ENCODE results near the gene MAPK12. TPM values are rescaled to one million over a fixed set of nuclear protein-coding genes. Genes with fewer than 3 reads are reported as not detected.

MAPK12 gene
- total RNA-seq, 2 experiments from 2014 or later = 1.2 to 1.3 TPM

GRCh38 chr22:50281384-50281760 is 19.9 kb upstream of the MAPK12 start:
- Mint-ChIP-seq H3K4me3 (no peak overlapping the region), H3K27me3 (no peaks in the 10 kb centered on the region), H3K4me1 (ENCODE audit: low read depth) (no peaks in the 10 kb centered on the region), H3K27ac (no peak overlapping the region), H3K36me3 (ENCODE audit: low read depth) (no peaks in the 10 kb centered on the region), H3K9me3 (no peaks in the 10 kb centered on the region)
- DNase-seq (no peak), ATAC-seq (ENCODE audit: poor library complexity) (no peak)
- intact Hi-C loops (cut with DNase I, micrococcal nuclease) = no loop called here
- ChIA-PET POLR2A (no interaction called here), CTCF (no interaction called here)
- Histone ChIP-seq H3K9me3 (ENCODE audit: control insufficient read depth in 1 of 2, insufficient read depth in 1 of 2, low read length in 2 of 2) (peaks cover 0 to 9% of the 10 kb centered on the region in 2 experiments), H3K4me3 (ENCODE audit: low read length) (no peak overlapping the region), H3K27ac (ENCODE audit: low read depth in 1 of 2, low read length in 2 of 2) (no peak overlapping the region), H3K27me3 (ENCODE audit: control insufficient read depth in 1 of 2, insufficient read depth in 2 of 2, low read length in 2 of 2) (no peaks in the 10 kb centered on the region), H3K4me1 (ENCODE audit: insufficient read depth, low read length) (no peaks in the 10 kb centered on the region), H3K36me3 (ENCODE audit: insufficient read depth, low read length) (no peaks in the 10 kb centered on the region)
- no peak for TF ChIP-seq CTCF (IDR thresholded peaks at IDR 0.05)

GRCh38 chr22:50280708-50281383 is 19.4 kb upstream of the MAPK12 start:
- H3K27ac ChIP-seq (ENCODE audit: low read depth in 1 of 2, low read length in 2 of 2) = no peak overlapping the region
- ChIA-PET CTCF (no interaction called here), POLR2A (no interaction called here)
- no peak for TF ChIP-seq CTCF (IDR thresholded peaks at IDR 0.05)
- peaks cover 0 to 14% of the 10 kb centered on the region in 2 experiments for H3K9me3 ChIP-seq (ENCODE audit: control insufficient read depth in 1 of 2, insufficient read depth in 1 of 2, low read length in 2 of 2)
- H3K36me3 ChIP-seq (ENCODE audit: insufficient read depth, low read length) = no peaks in the 10 kb centered on the region
- H3K9me3 Mint-ChIP-seq = no peaks in the 10 kb centered on the region
- H3K4me1 Mint-ChIP-seq (ENCODE audit: low read depth) = no peaks in the 10 kb centered on the region
- no peak overlapping the region for H3K27ac Mint-ChIP-seq
- no peaks in the 10 kb centered on the region for H3K27me3 ChIP-seq (ENCODE audit: control insufficient read depth in 1 of 2, insufficient read depth in 2 of 2, low read length in 2 of 2)
- H3K4me3 Mint-ChIP-seq = no peak overlapping the region
- no peaks in the 10 kb centered on the region for H3K4me1 ChIP-seq (ENCODE audit: insufficient read depth, low read length)
- no peak overlapping the region for H3K4me3 ChIP-seq (ENCODE audit: low read length)
- H3K36me3 Mint-ChIP-seq (ENCODE audit: low read depth) = no peaks in the 10 kb centered on the region
- no peak for ATAC-seq (ENCODE audit: poor library complexity)
- intact Hi-C loops (cut with DNase I, micrococcal nuclease) = no loop called here
- no peak for DNase-seq
- H3K27me3 Mint-ChIP-seq = no peaks in the 10 kb centered on the region

GRCh38 chr22:50280022-50280707 is 18.7 kb upstream of the MAPK12 start:
- Histone ChIP-seq H3K4me3 (ENCODE audit: low read length) (no peak overlapping the region), H3K4me1 (ENCODE audit: insufficient read depth, low read length) (no peaks in the 10 kb centered on the region), H3K27me3 (ENCODE audit: control insufficient read depth in 1 of 2, insufficient read depth in 2 of 2, low read length in 2 of 2) (no peaks in the 10 kb centered on the region), H3K9me3 (ENCODE audit: control insufficient read depth in 1 of 2, insufficient read depth in 1 of 2, low read length in 2 of 2) (peaks cover 0 to 15% of the 10 kb centered on the region in 2 experiments), H3K27ac (ENCODE audit: low read depth in 1 of 2, low read length in 2 of 2) (no peak overlapping the region), H3K36me3 (ENCODE audit: insufficient read depth, low read length) (no peaks in the 10 kb centered on the region)
- H3K27me3 Mint-ChIP-seq = no peaks in the 10 kb centered on the region
- H3K9me3 Mint-ChIP-seq = no peaks in the 10 kb centered on the region
- no peak for DNase-seq
- POLR2A ChIA-PET = no interaction called here
- intact Hi-C loops (cut with DNase I, micrococcal nuclease) = no loop called here
- no peak overlapping the region for H3K27ac Mint-ChIP-seq
- no peak for ATAC-seq (ENCODE audit: poor library complexity)
- CTCF ChIA-PET = interaction anchor here (1.5 kb wide), 1 partner anchor 62 kb away, joined by 3 read pairs; no protein-coding TSS in a partner anchor
- H3K36me3 Mint-ChIP-seq (ENCODE audit: low read depth) = no peaks in the 10 kb centered on the region
- no peak for TF ChIP-seq CTCF (IDR thresholded peaks at IDR 0.05)
- H3K4me3 Mint-ChIP-seq = no peak overlapping the region
- H3K4me1 Mint-ChIP-seq (ENCODE audit: low read depth) = no peaks in the 10 kb centered on the region
